Liver (tissue), 9 donors: Measurements from ENCODE around the gene NIBAN1. TPM values are rescaled to one million over a fixed set of nuclear protein-coding genes. Genes with fewer than 3 reads are reported as not detected.

ENCODE experiments used
- DNase-seq: peaks from one replicate; pipeline ENCODE4 v3.0.0-alpha.2; 2017; ENCODE audit warnings: low spot score
- H3K27ac ChIP-seq, 2 donors: one replicate each; pipeline ENCODE4 v1.7.0; 2013; ENCODE audit warnings: inconsistent platforms in 2 of 2, low read length in 2 of 2, control low read depth in 1 of 2, low read depth in 1 of 2, mild to moderate bottlenecking in 1 of 2
- H3K27me3 ChIP-seq, 4 donors: one replicate each; pipeline versions ENCODE4 v1.6.1 to v1.7.0; 2013; ENCODE audit warnings: low read length in 3 of 4, inconsistent platforms in 1 of 4, mild to moderate bottlenecking in 1 of 4, moderate library complexity in 1 of 4; ENCODE audit not compliant: control insufficient read depth in 4 of 4, insufficient read depth in 4 of 4
- H3K36me3 ChIP-seq, 4 donors: one replicate each; pipeline versions ENCODE4 v1.6.1 to v1.7.0; 2013; ENCODE audit warnings: low read length in 3 of 4, mild to moderate bottlenecking in 3 of 4, low read depth in 1 of 4, moderate library complexity in 1 of 4; ENCODE audit not compliant: control insufficient read depth in 4 of 4, insufficient read depth in 3 of 4
- H3K4me1 ChIP-seq, 4 donors: one replicate each; pipeline versions ENCODE4 v1.6.1 to v1.7.0; 2013; ENCODE audit warnings: low read length in 3 of 4, mild to moderate bottlenecking in 3 of 4, moderate library complexity in 1 of 4; ENCODE audit not compliant: control insufficient read depth in 4 of 4, insufficient read depth in 4 of 4
- H3K4me3 ChIP-seq, 3 donors: one replicate each; pipeline versions ENCODE4 v1.6.1 to v1.7.0; 2013; ENCODE audit warnings: low read length in 3 of 3, control low read depth in 1 of 3, low read depth in 1 of 3, mild to moderate bottlenecking in 1 of 3
- H3K9ac ChIP-seq, 2 donors: one replicate each; pipeline ENCODE4 v1.7.0; 2013; ENCODE audit warnings: low read length in 2 of 2, mild to moderate bottlenecking in 2 of 2, moderate library complexity in 2 of 2, control low read depth in 1 of 2, low read depth in 1 of 2
- H3K9me3 ChIP-seq, 4 donors: one replicate each; pipeline versions ENCODE4 v1.6.1 to v1.7.0; 2013; ENCODE audit warnings: low read length in 3 of 4; ENCODE audit not compliant: control insufficient read depth in 4 of 4
- EGR1 ChIP-seq, 2 donors: IDR thresholded peaks; 2 replicates each; pipeline ENCODE4 v1.6.1; 2016 to 2018; ENCODE audit warnings: antibody characterized with exemption in 2 of 2, low read depth in 2 of 2
- FOXA1 ChIP-seq: IDR thresholded peaks from 2 replicates; pipeline ENCODE4 v1.6.1; 2016; ENCODE audit warnings: antibody characterized with exemption
- FOXA2 ChIP-seq: IDR thresholded peaks from 2 replicates; pipeline ENCODE4 v1.6.1; 2016; ENCODE audit warnings: antibody characterized with exemption
- GABPA ChIP-seq, 2 donors: IDR thresholded peaks in 1 of 2; conservative IDR thresholded peaks in 1 of 2; 2 replicates each; pipeline ENCODE4 v1.6.1; 2016; ENCODE audit warnings: antibody characterized with exemption in 2 of 2, mild to moderate bottlenecking in 1 of 2, moderate library complexity in 1 of 2
- HNF4A ChIP-seq, 2 donors: conservative IDR thresholded peaks; 2 replicates each; pipeline ENCODE4 v1.6.1; 2016; ENCODE audit warnings: antibody characterized with exemption in 2 of 2, mild to moderate bottlenecking in 2 of 2
- HNF4G ChIP-seq: IDR thresholded peaks from 2 replicates; pipeline ENCODE4 v1.6.1; 2016; ENCODE audit warnings: antibody characterized with exemption
- JUND ChIP-seq, 2 donors: IDR thresholded peaks; 2 replicates each; pipeline ENCODE4 v1.6.1; 2016; ENCODE audit warnings: antibody characterized with exemption in 2 of 2
- NR2F2 ChIP-seq: IDR thresholded peaks from 2 replicates; pipeline ENCODE4 v1.6.1; 2016; ENCODE audit warnings: antibody characterized with exemption
- RAD21 ChIP-seq, 2 donors: IDR thresholded peaks; 2 replicates each; pipeline ENCODE4 v1.6.1; 2016; ENCODE audit warnings: antibody characterized with exemption in 2 of 2, mild to moderate bottlenecking in 2 of 2
- RXRA ChIP-seq, 2 donors: IDR thresholded peaks; 2 replicates each; pipeline ENCODE4 v1.6.1; 2017 to 2018; ENCODE audit warnings: antibody characterized with exemption in 2 of 2, mild to moderate bottlenecking in 1 of 2
- SP1 ChIP-seq: IDR thresholded peaks from 2 replicates; pipeline ENCODE4 v1.6.1; 2018; ENCODE audit warnings: antibody characterized with exemption, mild to moderate bottlenecking
- TAF1 ChIP-seq: conservative IDR thresholded peaks from 2 replicates; pipeline ENCODE4 v1.6.1; 2016; ENCODE audit warnings: antibody characterized with exemption, mild to moderate bottlenecking
- YY1 ChIP-seq: IDR thresholded peaks from 2 replicates; pipeline ENCODE4 v1.6.1; 2016; ENCODE audit warnings: antibody characterized with exemption, mild to moderate bottlenecking
- WGBS: extraction: QIAGEN DNeasy Blood & Tissue Kit; methylation state at CpG from one replicate; pipeline ENCODE4 v1.1.7; 2013; 5-methylcytosine and 5-hydroxymethylcytosine counted together
- polyA plus RNA-seq, 2 donors: library from polyadenylated mRNA; stranded (reverse) in 1 of 2; unstranded in 1 of 2; fragments of 200-250 nt in 1 of 2; fragments of >200 nt in 1 of 2; fragmentation: Nextera tagmentation in 1 of 2; extraction: Ambion mirVana in 1 of 2; gene quantifications; one replicate each; pipeline versions ENCODE4 v1.2.1 to v1.2.3, GENCODE V29; 2013 to 2015
- total RNA-seq, 2 donors: library from RNA; depleted of rRNA; stranded (reverse); fragments of >200 nt; gene quantifications; one replicate each; pipeline ENCODE4 v1.2.3, GENCODE V29; 2014
- TF ChIP-seq, protein P1 (sequence below): IDR thresholded peaks from 2 replicates; pipeline ENCODE4 v1.6.1; 2016; ENCODE audit warnings: antibody characterized with exemption
- TF ChIP-seq, protein P2 (sequence below): IDR thresholded peaks from 2 replicates; pipeline ENCODE4 v1.6.1; 2016; ENCODE audit warnings: antibody characterized with exemption, mild to moderate bottlenecking
- TF ChIP-seq, protein P3 (sequence below): IDR thresholded peaks from 2 replicates; pipeline ENCODE4 v1.6.1; 2016; ENCODE audit warnings: antibody characterized with exemption
- TF ChIP-seq, protein P4 (sequence below): IDR thresholded peaks from 2 replicates; pipeline ENCODE4 v1.6.1; 2016; ENCODE audit warnings: antibody characterized with exemption
- TF ChIP-seq, protein P5 (sequence below): fragments of 150-350 bp; IDR thresholded peaks from 2 replicates; pipeline ENCODE4 v1.5.1; 2017; ENCODE audit warnings: improper control_type of control experiment, low read depth, low read length; ENCODE audit not compliant: missing input control
- donor health status: healthy.
- donor health status: healthy.
- donor health status: healthy.
- donor health status: healthy.
- donor health status: healthy.

NIBAN1 gene
- total and polyA plus RNA-seq, 4 donors: 0.50 to 5.5 (median 2.8) TPM

DNA sequence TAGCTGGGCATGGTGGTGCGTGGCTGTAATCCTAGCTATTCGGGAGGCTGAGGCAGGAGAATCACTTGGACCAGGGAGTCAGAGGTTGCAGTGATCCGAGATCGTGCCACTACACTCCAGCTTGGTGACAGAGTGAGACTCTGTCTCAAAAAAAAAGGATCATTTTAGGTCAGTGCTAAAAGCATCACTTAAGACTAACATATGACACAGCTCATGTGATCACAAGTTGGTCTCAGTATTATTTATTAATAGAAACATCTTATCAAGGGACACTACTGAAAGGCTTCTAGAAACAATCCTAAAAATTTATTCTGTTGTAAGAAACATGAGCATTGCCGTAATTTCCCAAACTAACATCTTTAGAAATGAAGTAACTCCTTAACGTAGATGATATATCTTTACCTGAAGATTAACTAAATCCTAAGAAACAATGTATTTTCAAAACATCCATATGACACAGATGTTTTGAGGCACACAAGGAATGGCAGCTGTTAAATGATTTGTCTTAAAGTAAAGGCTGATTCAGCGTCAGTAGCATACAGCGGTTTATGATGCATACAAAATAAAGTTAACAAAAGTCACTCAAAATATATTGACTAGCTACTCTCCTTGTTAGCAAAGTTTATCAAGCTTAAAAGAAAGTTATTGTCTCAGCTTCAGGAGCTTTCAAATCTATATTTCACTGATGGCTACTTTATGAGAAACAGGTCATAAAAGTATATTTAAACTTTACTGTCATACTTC, 2.6 kb downstream of the NIBAN1 start:
- Histone ChIP-seq H3K9ac (no peak overlapping the region), H3K9me3 (no peaks in the 10 kb centered on the region), H3K27me3 (peaks cover 0 to 2% (median 0%) of the 10 kb centered on the region in 4 donors), H3K36me3 (no peaks in the 10 kb centered on the region), H3K27ac (no peak overlapping the region), H3K4me3 (no peak overlapping the region), H3K4me1 (peaks cover 11 to 21% (median 19%) of the 10 kb centered on the region in 4 donors)
- DNase-seq: no peak
- 89% methylated on average over 8 of the region's 8 CpGs for WGBS
- TF ChIP-seq, protein P1, sequence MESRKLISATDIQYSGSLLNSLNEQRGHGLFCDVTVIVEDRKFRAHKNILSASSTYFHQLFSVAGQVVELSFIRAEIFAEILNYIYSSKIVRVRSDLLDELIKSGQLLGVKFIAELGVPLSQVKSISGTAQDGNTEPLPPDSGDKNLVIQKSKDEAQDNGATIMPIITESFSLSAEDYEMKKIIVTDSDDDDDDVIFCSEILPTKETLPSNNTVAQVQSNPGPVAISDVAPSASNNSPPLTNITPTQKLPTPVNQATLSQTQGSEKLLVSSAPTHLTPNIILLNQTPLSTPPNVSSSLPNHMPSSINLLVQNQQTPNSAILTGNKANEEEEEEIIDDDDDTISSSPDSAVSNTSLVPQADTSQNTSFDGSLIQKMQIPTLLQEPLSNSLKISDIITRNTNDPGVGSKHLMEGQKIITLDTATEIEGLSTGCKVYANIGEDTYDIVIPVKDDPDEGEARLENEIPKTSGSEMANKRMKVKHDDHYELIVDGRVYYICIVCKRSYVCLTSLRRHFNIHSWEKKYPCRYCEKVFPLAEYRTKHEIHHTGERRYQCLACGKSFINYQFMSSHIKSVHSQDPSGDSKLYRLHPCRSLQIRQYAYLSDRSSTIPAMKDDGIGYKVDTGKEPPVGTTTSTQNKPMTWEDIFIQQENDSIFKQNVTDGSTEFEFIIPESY: no peak
- TF ChIP-seq HNF4A (conservative IDR thresholded peaks at IDR 0.05) (no peak), RXRA (IDR thresholded peaks at IDR 0.05) (no peak), NR2F2 (no peak), HNF4G (no peak), TAF1 (no peak), YY1 (no peak), FOXA1 (no peak), EGR1 (IDR thresholded peaks at IDR 0.05; ENCODE audit: low read depth in 2 of 2) (no peak), SP1 (no peak), FOXA2 (no peak), GABPA (IDR thresholded peaks at IDR 0.05 in 1 of 2, conservative IDR thresholded peaks at IDR 0.05 in 1 of 2) (no peak), JUND (IDR thresholded peaks at IDR 0.05) (no peak), RAD21 (IDR thresholded peaks at IDR 0.05) (no peak)
- TF ChIP-seq, protein P2, sequence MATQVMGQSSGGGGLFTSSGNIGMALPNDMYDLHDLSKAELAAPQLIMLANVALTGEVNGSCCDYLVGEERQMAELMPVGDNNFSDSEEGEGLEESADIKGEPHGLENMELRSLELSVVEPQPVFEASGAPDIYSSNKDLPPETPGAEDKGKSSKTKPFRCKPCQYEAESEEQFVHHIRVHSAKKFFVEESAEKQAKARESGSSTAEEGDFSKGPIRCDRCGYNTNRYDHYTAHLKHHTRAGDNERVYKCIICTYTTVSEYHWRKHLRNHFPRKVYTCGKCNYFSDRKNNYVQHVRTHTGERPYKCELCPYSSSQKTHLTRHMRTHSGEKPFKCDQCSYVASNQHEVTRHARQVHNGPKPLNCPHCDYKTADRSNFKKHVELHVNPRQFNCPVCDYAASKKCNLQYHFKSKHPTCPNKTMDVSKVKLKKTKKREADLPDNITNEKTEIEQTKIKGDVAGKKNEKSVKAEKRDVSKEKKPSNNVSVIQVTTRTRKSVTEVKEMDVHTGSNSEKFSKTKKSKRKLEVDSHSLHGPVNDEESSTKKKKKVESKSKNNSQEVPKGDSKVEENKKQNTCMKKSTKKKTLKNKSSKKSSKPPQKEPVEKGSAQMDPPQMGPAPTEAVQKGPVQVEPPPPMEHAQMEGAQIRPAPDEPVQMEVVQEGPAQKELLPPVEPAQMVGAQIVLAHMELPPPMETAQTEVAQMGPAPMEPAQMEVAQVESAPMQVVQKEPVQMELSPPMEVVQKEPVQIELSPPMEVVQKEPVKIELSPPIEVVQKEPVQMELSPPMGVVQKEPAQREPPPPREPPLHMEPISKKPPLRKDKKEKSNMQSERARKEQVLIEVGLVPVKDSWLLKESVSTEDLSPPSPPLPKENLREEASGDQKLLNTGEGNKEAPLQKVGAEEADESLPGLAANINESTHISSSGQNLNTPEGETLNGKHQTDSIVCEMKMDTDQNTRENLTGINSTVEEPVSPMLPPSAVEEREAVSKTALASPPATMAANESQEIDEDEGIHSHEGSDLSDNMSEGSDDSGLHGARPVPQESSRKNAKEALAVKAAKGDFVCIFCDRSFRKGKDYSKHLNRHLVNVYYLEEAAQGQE: no peak
- TF ChIP-seq, protein P3, sequence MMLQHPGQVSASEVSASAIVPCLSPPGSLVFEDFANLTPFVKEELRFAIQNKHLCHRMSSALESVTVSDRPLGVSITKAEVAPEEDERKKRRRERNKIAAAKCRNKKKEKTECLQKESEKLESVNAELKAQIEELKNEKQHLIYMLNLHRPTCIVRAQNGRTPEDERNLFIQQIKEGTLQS: no peak
- TF ChIP-seq, protein P4, sequence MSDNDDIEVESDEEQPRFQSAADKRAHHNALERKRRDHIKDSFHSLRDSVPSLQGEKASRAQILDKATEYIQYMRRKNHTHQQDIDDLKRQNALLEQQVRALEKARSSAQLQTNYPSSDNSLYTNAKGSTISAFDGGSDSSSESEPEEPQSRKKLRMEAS: no peak
- TF ChIP-seq, protein P5, sequence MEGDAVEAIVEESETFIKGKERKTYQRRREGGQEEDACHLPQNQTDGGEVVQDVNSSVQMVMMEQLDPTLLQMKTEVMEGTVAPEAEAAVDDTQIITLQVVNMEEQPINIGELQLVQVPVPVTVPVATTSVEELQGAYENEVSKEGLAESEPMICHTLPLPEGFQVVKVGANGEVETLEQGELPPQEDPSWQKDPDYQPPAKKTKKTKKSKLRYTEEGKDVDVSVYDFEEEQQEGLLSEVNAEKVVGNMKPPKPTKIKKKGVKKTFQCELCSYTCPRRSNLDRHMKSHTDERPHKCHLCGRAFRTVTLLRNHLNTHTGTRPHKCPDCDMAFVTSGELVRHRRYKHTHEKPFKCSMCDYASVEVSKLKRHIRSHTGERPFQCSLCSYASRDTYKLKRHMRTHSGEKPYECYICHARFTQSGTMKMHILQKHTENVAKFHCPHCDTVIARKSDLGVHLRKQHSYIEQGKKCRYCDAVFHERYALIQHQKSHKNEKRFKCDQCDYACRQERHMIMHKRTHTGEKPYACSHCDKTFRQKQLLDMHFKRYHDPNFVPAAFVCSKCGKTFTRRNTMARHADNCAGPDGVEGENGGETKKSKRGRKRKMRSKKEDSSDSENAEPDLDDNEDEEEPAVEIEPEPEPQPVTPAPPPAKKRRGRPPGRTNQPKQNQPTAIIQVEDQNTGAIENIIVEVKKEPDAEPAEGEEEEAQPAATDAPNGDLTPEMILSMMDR: no peak
